Heart right ventricle (tissue), 12 donors: ENCODE measurements around the gene ARF4. TPM values are rescaled to one million over a fixed set of nuclear protein-coding genes. Genes with fewer than 3 reads are reported as not detected.

ENCODE experiments used
- polyA plus RNA-seq, 2 donors: library from polyadenylated mRNA; stranded (reverse); fragments of 200-250 nt; gene quantifications; one replicate each; pipeline ENCODE4 v1.2.3, GENCODE V29; 2013
- total RNA-seq, 10 donors: library from RNA; stranded (reverse); fragmentation: NEBNext Ultra II Directional in 3 of 10; extraction: Animal tissue kit (Norgen Biotek cat#: 25700) in 3 of 10; gene quantifications; one replicate each; pipeline versions ENCODE4 v1.2.1 to v1.2.4, GENCODE V29; 2021 to 2023
- donor health status: ischemic (EF 13 %, LVEDD 7.1; RV severe dilation, severe dysfunction).
- donor health status: healthy with polysubstance abuse.
- donor health status: DM: no; HTN: yes; CAD: no.
- donor health status: DM: no; HTN: no; CAD: no.
- donor health status: ischemic (EF 25% LVEDD 6.9; RV normal size, moderate dysfunction).
- donor health status: ischemic (EF 25% LVEDD 5.7; RV mildly dilated, moderate dysfunction).
- donor health status: healthy.
- donor health status: nonischemic (EF 11% LVEDD 7.7; RV severe dilation, severe dysfunction).
- donor health status: DM: yes; HTN: yes; CAD: no.
- donor health status: PGD.
- donor health status: ischemic (EF 29% LVEDD 5.4; RV normal size, mild dysfunction).
- donor health status: nonischemic (EF 23%, LVEDD 6.1; RV moderate dilation, normal function).

Gene ARF4
- total and polyA plus RNA-seq, 12 donors: 25.7 to 130 (median 73.7) TPM

Other genes starting within 250 kb of the ARF4 start
- under 1 TPM in 6 of 10 donors, not detected in 4; 0.02 to 0.19 (median 0.12) TPM for gene DNAH12, start 53.0 kb downstream of the ARF4 start, total RNA-seq
- under 1 TPM; 0.01 to 0.44 TPM for gene DNAH12, start 53.0 kb downstream of the ARF4 start, polyA plus RNA-seq
- gene PDE12, start 41.1 kb downstream of the ARF4 start, total RNA-seq: 10 to 100 TPM; 10.3 to 14.6 (median 12.9) TPM
- 1 to 10 TPM; 2.7 to 4.6 TPM for gene PDE12, start 41.1 kb downstream of the ARF4 start, polyA plus RNA-seq
- gene DENND6A, start 95.7 kb upstream of the ARF4 start, total RNA-seq: 10 to 100 TPM; 13.0 to 28.9 (median 20.0) TPM
- 10 to 100 TPM in 1 of 2 donors, 1 to 10 TPM in 1; 4.3 to 11.0 TPM for gene DENND6A, start 95.7 kb upstream of the ARF4 start, polyA plus RNA-seq
- 100 to 1,000 TPM; 198 to 724 (median 431) TPM for gene SLMAP, start 159.0 kb upstream of the ARF4 start, total RNA-seq
- gene SLMAP, start 159.0 kb upstream of the ARF4 start, polyA plus RNA-seq: 10 to 100 TPM; 65.8 to 79.8 TPM